ENCODE data around the gene NR3C2.

NR3C2 gene

DNA sequence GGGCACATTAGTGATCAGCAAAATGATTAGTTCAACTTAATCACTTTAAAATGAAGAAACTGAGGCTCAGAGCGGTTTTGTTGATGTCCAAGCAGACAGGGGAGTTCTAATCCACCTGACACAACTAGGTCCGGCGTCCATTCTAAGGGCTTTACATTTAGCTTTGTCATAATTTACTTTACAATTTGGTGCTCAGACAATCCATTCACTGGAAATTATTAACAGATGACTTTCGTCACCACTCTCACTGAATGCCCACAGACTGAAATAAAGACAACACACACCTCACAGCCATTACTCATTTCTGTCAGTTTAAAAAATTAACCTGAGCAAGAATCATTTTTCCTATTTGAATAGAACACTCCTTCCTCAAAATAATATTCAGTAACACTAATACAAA is 10.8 kb downstream of the NR3C2 start:
- DNase-seq: no peak
- no peaks in the 10 kb centered on the region for H3K9me2 ChIP-seq (replicated peaks; ENCODE audit: insufficient read depth, low read length)
- peaks cover 15% of the 10 kb centered on the region for H3K4me1 ChIP-seq (ENCODE audit: low read length)
- H3F3A ChIP-seq (ENCODE audit: insufficient read depth, low read length): peaks cover 11% of the 10 kb centered on the region
- no peak for TF ChIP-seq EZH2phosphoT487 (IDR thresholded peaks at IDR 0.05; ENCODE audit: low read length)
- TF ChIP-seq CTCF (IDR thresholded peaks at IDR 0.05; ENCODE audit: low read length): no peak
- TF ChIP-seq EZH2 (optimal IDR thresholded peaks at IDR 0.05; ENCODE audit: low read depth, low read length): no peak
- H3K9me3 ChIP-seq (replicated peaks; ENCODE audit: insufficient read depth, low read length): no peaks in the 10 kb centered on the region
- H3K79me2 ChIP-seq (ENCODE audit: low read length): no peaks in the 10 kb centered on the region
- no peak overlapping the region for H3K4me3 ChIP-seq (ENCODE audit: low read length)
- no peak overlapping the region for H2AFZ ChIP-seq (ENCODE audit: low read length)
- H3K27ac ChIP-seq (ENCODE audit: low read length): no peak overlapping the region
- no peaks in the 10 kb centered on the region for H3K36me3 ChIP-seq (replicated peaks; ENCODE audit: insufficient read depth, low read length)
- no peak overlapping the region for H3K9ac ChIP-seq (ENCODE audit: low read length)
- H4K20me1 ChIP-seq (ENCODE audit: insufficient read depth, low read length): no peaks in the 10 kb centered on the region
- H3K27me3 ChIP-seq (replicated peaks; ENCODE audit: insufficient read depth, low read length): peaks cover 10% of the 10 kb centered on the region
- H3K4me2 ChIP-seq (ENCODE audit: low read depth, low read length): no peak overlapping the region

DNA sequence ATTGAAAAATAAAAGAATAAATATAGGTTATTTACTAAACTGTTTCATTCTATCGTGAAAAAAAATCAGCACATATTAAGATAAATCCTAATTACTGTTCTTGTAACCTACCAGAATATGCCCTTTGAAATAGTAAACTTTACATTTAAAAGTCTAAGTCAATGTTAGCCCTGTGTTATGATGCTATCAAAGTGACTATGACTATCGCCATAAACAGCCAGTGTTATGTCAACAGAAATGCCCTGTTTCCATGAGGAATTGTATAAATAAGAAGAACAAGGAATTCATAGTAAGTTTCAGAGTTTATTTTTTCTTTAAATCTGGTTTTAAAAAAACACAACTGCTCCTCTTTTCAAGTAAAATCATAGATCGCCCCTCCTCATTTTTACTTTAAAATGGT is 11.4 kb downstream of the NR3C2 start:
- Histone ChIP-seq H3K36me3 (replicated peaks; ENCODE audit: insufficient read depth, low read length) (no peaks in the 10 kb centered on the region), H2AFZ (ENCODE audit: low read length) (no peak overlapping the region), H3K4me2 (ENCODE audit: low read depth, low read length) (no peak overlapping the region), H3K9me3 (replicated peaks; ENCODE audit: insufficient read depth, low read length) (no peaks in the 10 kb centered on the region), H3K4me3 (ENCODE audit: low read length) (no peak overlapping the region), H3K4me1 (ENCODE audit: low read length) (peaks cover 15% of the 10 kb centered on the region), H3K79me2 (ENCODE audit: low read length) (no peaks in the 10 kb centered on the region), H3K9me2 (replicated peaks; ENCODE audit: insufficient read depth, low read length) (no peaks in the 10 kb centered on the region), H3F3A (ENCODE audit: insufficient read depth, low read length) (peaks cover 11% of the 10 kb centered on the region), H3K9ac (ENCODE audit: low read length) (no peak overlapping the region), H3K27ac (ENCODE audit: low read length) (no peak overlapping the region), H4K20me1 (ENCODE audit: insufficient read depth, low read length) (no peaks in the 10 kb centered on the region), H3K27me3 (replicated peaks; ENCODE audit: insufficient read depth, low read length) (peaks cover 10% of the 10 kb centered on the region)
- DNase-seq: no peak
- no peak for TF ChIP-seq EZH2phosphoT487 (IDR thresholded peaks at IDR 0.05; ENCODE audit: low read length)
- no peak for TF ChIP-seq EZH2 (optimal IDR thresholded peaks at IDR 0.05; ENCODE audit: low read depth, low read length)
- no peak for TF ChIP-seq CTCF (IDR thresholded peaks at IDR 0.05; ENCODE audit: low read length)

- Histone ChIP-seq H3K9me3 (replicated peaks; ENCODE audit: insufficient read depth, low read length) (no peaks in the 10 kb centered on the region), H3K27me3 (replicated peaks; ENCODE audit: insufficient read depth, low read length) (peaks cover 10% of the 10 kb centered on the region), H3K4me2 (ENCODE audit: low read depth, low read length) (no peak overlapping the region), H3K27ac (ENCODE audit: low read length) (no peak overlapping the region), H3K9me2 (replicated peaks; ENCODE audit: insufficient read depth, low read length) (no peaks in the 10 kb centered on the region), H3K36me3 (replicated peaks; ENCODE audit: insufficient read depth, low read length) (no peaks in the 10 kb centered on the region), H3K4me3 (ENCODE audit: low read length) (no peak overlapping the region), H3K9ac (ENCODE audit: low read length) (no peak overlapping the region), H2AFZ (ENCODE audit: low read length) (no peak overlapping the region), H3F3A (ENCODE audit: insufficient read depth, low read length) (peaks cover 6% of the 10 kb centered on the region), H3K79me2 (ENCODE audit: low read length) (no peaks in the 10 kb centered on the region), H4K20me1 (ENCODE audit: insufficient read depth, low read length) (no peaks in the 10 kb centered on the region), H3K4me1 (ENCODE audit: low read length) (peaks cover 9% of the 10 kb centered on the region)
- TF ChIP-seq EZH2phosphoT487 (IDR thresholded peaks at IDR 0.05; ENCODE audit: low read length) (no peak), EZH2 (optimal IDR thresholded peaks at IDR 0.05; ENCODE audit: low read depth, low read length) (no peak), CTCF (IDR thresholded peaks at IDR 0.05; ENCODE audit: low read length) (no peak)
- DNase-seq: no peak
Measured at GRCh38 chr4:148429206-148429605, 13.0 kb downstream of the NR3C2 start.
